HG02981 (cell line): ENCODE measurements around the gene PATJ.
"Not testable (repeated sequence)": the region's sequence is repeated elsewhere in the genome, so short reads cannot be mapped to it uniquely, and the experiment has no call there.

Experiments
- ATAC-seq: cut with Tn5 transposase; IDR thresholded peaks from one replicate; pipeline ENCODE4 v1.9.1; 2021; ENCODE audit warnings: mild to moderate bottlenecking, moderate library complexity; ENCODE audit not compliant: unreplicated experiment

The PATJ gene

DNA sequence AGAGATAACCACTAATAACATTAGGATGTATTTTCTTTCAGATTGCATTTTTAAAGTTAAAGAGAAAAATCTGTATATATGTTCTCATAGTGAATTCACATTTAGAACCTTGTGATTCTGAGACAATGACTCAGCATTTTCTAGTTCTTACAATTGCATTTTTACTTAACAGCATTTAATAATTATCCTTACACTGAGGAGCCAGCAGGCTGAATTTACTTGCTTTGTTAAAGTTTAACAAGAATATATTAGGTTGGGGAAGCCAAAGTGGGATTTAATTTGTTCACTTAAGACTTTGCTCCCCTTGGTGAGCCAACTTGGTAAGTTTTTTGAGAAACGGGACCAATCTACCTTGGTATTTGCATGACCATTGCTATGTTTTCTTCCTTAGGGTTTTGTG is 4.5 kb downstream of the PATJ start:
- ATAC-seq = no peak

DNA sequence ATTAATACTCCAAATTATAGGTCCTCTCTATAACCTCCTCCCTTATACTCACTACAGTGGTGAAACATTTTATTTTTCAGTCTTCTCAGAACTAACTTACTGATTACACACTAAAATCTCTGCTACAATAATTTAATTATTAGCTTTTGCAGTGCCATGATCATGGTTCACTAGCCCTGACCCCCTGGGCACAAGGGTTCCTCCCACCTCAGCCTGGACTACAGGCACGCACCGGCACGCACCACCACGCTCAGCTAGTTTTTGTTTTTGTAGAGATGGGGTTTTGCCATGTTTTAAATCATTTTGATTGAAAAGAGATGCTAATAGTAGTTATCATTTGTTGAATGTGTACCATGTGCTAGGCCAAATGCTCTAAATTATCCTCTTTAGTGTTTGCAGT is 6.3 kb downstream of the PATJ start:
- ATAC-seq = no peak

- ATAC-seq = no peak
These were observed 7.3 kb downstream of the PATJ start for GRCh38 chr1:61749574-61749973.

DNA sequence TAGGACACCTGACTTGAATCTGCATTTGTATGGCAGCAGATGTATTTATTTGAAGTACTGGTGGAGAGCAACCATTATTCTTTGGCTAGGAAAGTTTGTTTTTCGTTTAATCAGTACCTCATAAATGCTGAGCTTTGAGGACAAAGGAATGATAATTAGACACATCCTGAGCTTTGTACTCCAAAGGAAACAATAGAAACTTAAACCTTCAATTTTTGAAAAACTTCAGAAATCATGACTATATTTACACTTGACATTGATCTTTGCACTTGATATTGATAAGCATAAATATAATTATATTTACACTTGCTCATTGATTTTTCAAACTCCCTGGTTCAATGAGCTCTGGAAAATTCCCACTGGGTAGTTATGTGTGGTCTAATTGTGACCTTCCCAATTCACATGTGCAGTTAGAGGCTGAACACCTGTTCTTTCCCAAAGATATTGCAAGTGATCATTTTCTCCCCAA is 10.7 kb downstream of the PATJ start:
- no peak for ATAC-seq

GRCh38 chr1:61753998-61754508 is 11.8 kb downstream of the PATJ start:
- no peak for ATAC-seq

- no peak for ATAC-seq
These were observed 12.3 kb downstream of the PATJ start for GRCh38 chr1:61754545-61754944.

GRCh38 chr1:61756773-61757172 is 14.5 kb downstream of the PATJ start:
- no peak for ATAC-seq

DNA sequence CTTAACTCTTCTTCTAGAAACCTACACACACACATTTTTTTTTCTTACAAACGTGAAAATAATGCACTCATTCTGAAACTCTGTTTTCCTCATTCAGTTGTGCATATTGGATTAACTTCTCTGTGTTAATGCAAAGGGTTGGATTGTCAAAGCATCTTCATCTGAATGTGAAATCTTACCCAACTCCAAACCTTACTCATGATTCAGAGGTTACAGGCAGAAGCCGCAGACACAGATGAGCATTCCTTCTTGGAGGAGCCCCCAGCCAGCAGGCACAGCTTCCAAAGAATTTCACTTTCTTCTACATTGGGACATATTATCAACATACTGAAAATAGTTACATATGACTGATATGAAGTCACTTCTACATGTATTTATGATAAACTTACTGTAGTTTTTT is 15.7 kb downstream of the PATJ start:
- ATAC-seq = no peak

DNA sequence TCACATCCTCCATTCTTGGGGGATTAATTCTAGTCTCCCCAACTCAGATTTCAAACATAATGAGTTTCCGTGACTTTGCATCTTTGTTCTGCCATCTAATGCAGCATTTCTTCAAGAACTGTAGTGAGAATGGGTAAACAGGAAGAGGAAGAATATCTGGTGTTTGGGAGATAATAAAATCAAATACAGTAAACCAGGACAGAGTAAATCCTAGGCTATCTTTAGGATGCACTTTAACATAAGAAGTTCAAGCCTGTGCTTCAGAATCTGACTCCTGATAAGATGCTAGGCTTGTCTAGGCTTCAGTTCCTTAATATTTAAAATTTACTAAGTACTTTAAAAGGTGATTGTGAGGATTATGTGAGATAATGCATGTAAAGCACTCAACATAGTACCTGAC is 27.9 kb downstream of the PATJ start:
- ATAC-seq = no peak

GRCh38 chr1:61776091-61776490 is 33.8 kb downstream of the PATJ start:
- no peak for ATAC-seq

- no peak for ATAC-seq
These were observed 37.0 kb downstream of the PATJ start for GRCh38 chr1:61779231-61779630.

DNA sequence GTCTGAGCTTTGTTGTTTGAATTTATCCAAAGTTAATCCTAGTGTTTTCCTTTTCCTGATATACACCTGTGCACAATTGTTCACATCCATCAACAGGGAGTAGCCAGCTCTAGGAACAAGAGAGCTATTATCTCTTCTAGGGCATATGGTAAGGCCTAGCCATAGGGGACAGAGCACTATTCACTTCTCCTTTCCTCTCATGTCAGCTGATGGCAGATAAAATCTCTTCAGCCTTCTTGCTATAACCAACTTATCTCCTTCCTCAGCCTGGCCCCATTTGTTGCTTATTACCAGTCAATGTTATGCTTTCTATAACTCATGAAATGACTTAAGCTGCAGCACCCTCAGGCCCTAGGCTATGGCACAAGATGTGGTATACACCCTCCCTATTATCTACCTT is 38.9 kb downstream of the PATJ start:
- ATAC-seq = no peak

- ATAC-seq = peak; percentile 95
These were observed 40.5 kb downstream of the PATJ start for GRCh38 chr1:61782771-61783170.

DNA sequence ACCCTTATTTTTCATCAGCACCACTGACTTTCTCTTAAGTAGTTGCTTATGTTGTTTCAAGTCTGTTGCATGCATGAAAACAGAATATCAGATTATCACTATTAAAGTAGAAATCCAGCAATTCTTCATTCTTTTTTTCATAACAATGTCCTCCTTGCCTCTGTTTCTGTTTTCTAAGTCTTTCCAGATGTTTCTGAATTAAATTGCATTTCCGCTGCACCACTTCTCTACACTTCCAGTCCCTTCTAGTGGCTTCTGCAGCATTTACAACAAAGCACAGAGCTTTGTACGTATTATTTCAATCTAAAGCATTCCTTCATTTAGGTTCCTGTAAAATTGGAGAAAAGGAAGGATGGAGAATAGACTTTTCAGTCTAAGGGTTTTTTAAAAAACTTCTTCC is 42.4 kb downstream of the PATJ start:
- no peak for ATAC-seq

DNA sequence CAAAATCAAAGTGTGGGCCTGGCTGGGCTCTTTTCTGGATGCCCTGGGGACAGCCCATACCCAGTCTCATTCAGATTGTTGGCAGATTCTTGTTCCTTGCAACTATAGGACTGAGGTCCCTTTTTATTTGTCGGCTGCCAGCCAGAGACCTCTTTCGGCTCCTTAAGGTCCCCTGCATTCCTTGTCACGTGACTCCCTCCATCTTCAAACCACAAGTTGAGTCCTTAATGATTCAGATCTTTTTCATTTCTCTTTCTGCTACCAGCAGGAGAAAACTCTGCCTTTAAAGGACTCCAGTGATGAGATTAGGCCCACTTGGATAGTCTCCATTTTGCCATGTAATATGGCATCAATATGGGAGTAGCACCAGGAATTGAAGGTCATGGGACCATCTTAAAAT is 48.6 kb downstream of the PATJ start:
- no peak for ATAC-seq

GRCh38 chr1:61797045-61797755 is 54.9 kb downstream of the PATJ start:
- no peak for ATAC-seq

DNA sequence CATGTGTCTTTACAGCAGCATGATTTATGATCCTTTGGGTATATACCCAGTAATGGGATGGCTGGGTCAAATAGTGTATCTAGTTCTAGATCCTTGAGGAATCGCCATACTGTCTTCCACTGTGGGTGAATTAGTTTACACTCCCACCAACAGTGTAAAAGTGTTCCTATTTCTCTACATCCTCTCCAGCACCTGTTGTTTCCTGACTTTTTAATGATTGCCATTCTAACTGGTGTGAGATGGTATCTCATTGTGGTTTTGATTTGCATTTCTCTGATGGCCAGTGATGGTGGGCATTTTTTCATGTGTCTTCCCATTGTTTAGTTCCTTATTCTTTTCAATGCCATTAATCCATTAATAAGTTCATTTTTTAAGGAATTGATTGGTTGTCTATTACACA is 58.8 kb downstream of the PATJ start:
- ATAC-seq = not testable (repeated sequence)

GRCh38 chr1:61807606-61808140 is 65.4 kb downstream of the PATJ start:
- no peak for ATAC-seq

- ATAC-seq = no peak
These were observed 66.0 kb downstream of the PATJ start for GRCh38 chr1:61808321-61808720.

- ATAC-seq = no peak
These were observed 66.7 kb downstream of the PATJ start for GRCh38 chr1:61808968-61809367.

DNA sequence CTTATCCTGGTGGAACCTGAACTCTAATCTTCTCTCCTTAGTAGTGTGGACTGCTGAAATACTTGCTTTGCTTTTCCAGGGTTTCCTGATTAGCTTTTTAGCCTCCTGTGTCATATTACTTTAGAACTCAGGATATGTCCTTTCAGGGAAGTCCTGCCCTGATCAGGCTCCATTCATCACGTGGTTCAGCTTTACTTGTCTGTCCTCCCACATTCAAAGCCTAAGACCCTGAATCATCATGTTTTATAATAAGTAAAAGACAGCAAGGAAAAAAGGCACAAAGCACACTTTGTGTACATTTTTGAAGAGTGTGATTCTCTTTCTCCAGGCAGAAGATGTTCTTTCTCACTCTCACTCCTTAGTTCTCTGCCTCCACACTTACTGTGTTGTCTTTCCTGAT is 70.6 kb downstream of the PATJ start:
- ATAC-seq = no peak

DNA sequence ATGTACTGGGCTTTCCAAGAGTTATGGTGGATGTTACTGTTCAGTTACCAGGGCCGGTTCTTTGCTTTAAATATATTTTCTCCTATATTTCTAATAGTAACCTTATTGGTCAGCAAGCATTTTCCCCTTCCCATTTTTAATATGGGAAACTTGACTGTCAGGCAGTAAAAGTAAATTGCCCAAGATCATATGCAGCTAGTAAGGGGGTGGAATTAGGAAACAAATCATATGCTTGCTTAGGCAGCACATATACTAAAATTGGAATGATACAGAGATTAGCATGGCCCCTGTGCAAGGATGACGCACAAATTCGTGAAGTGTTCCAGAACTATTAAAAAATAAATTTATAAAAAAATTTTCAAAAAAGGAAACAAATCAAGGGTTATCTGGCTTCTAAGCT is 73.9 kb downstream of the PATJ start:
- ATAC-seq = no peak

DNA sequence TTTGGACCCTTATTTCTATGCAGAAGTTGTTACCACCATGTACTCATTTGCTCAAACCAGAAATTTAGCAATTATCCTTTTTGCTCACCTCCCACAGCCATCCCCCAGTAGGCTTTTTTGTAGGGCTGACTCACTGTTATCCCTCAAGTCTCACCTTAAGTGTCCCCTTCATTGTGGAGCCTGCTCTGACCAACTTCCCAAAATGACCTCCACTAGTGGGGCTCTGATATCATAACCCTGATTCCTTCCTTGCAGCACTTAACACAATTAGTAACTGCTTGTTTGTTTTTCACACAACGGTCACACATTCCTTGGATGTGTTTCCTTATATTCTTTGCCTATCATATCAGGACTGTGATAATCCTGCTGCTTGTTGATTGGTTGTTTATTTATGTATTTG is 76.7 kb downstream of the PATJ start:
- no peak for ATAC-seq
